GM19455 (cell line): ENCODE data around the gene GALR2.
"Not testable (repeated sequence)": the region's sequence is repeated elsewhere in the genome, so short reads cannot be mapped to it uniquely, and the experiment has no call there.

Source experiments
- ATAC-seq: cut with Tn5 transposase; IDR thresholded peaks from one replicate; pipeline ENCODE4 v1.9.1; 2021; ENCODE audit not compliant: unreplicated experiment

GALR2 gene

DNA sequence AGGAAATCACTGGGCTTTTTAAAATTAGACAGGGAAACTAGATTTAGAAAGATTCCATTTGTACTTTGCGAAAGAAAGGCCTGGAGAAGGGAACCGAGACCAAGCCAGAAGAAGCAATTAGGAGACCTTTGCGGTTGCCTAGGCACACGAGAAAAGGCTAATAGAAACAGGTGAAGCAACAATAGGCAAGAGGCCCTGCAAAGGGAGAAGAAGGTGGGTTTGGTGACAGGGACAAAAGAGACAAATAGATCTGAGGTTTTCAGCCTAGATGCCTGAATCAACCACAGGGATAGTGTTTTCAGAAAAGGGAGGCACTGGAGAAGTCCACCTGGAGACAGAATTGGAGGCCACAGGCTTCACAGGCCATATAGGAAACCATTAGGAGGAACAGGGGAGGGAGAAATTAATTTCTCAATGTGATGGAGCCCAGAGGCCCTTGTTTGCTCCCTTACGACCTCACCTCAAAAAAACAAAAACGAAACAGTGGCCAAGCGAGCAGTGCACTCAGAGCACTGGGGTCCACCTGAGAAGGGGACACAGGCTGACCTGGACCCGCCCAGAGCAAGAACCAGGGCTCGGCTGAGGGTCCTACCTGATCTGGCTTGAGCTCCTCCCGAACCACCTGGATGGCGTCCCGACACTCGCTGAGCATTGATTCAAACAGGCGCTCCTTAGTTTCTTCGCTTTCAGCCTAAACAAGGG is 24.6 kb upstream of the GALR2 start:
- no peak for ATAC-seq

DNA sequence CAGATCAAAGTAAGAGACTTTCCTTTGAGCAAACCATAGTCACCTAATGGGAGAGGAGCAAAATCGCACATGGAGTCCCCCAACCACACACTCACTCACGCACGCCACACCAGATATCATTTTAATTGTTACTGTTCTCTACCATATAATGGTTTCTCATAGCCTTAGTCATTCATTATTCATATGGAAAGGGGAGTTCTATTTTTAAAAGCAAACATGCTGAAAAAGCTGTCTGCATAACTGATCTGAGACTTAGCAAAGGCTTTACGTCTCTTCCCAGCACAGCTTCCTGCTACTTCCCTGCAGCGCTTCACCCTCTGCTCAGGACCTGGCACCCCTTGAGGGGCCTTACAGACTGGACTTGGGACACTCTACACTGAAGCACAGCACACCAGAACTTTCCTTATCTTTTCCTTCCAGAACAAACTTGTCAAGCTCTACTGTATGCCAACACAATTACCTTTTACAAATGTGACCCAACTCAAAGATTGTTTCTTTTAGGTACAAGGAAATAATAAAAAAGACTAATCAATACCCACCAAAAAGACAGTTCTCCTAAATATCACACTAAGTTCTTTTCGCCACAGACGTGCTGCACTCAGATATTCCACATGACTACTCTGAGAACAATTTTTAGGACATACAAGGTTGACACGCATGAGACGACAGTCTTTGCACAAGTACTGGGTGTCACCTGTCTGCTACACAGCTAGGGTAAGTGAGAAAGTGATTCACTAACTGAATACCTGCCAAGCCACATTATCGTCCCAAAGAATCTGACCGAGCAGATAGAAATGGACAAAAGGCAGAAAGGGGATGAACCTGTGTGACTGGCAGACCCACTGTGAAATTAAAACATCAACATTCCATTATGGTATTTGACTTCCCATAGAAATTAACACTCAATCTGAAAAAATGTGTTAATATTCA is 23.8 kb upstream of the GALR2 start:
- ATAC-seq = no peak

DNA sequence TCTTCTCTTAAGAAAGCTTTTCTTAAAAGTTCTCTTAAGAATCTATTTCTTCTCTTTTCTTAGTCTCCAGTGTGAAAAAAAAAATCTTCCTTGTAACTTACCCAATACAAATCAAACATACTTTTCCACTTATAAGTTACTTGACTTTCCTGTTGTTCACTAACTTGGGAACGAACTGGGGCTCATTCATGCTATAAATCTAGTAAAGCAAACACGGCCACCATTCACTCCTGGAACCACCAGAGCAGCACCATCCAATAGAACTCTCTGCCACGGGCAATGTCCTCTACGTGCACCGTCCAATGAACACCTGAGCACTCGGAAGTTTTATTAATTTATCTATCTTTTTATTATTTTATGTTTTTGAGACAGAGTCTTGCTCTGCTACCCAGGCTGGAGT is 23.0 kb upstream of the GALR2 start:
- no peak for ATAC-seq

DNA sequence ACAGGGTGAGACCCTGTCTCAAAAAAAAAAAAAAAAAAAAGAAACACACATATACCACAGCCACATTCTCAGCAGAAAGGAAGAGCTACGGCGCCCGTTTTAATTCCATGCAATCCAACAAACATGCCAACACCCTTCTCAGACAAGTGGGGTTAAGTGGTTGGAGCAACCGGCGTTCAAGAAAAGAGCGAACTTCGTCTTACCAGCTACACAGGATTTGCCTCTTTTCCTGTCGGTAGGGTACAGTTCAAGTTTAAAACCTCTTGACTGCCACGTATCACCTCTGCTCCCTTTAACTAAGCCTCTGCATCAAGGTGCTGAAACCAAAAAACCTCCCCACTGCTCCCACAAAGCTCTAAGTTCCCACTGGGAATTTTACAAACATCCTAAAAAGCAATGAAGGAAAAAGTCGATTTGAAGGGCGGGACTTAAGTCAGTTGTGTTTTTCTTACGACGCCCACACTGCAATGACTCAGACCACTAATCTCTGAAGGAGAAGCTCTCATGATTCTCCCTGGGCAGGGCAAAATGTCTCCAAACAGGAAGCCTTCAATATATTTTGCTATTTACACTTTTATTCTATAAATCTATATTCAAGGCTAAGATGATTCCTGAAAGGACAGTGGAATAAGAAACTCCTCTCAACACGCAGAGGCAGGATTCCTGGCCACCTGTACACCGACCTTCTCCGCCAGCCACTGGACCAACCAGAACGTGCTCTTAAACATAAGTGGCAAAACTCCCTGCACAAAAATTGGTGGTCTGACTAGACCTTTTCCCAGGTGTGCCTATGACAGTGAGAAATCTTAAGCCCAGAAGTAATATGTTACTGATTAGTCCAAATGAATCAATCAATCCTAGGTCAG is 21.1 kb upstream of the GALR2 start:
- no peak for ATAC-seq

DNA sequence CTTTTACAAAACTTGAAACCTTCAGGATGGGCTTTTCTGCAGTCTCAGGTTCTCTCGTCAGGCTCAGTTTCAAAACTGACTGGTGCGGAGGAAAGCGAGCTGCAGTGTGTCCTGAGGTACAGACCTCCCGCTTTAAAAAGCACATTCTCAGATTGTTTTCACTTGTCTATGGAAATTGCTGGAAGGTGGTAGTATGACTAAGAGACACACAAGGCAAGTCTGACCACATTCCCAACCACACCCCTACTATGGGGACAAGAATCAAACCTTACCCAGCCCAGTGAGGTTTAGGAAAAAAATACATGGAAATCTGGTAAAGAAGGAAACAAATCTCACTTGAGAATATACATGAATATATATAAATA is 20.5 kb upstream of the GALR2 start:
- ATAC-seq = no peak

DNA sequence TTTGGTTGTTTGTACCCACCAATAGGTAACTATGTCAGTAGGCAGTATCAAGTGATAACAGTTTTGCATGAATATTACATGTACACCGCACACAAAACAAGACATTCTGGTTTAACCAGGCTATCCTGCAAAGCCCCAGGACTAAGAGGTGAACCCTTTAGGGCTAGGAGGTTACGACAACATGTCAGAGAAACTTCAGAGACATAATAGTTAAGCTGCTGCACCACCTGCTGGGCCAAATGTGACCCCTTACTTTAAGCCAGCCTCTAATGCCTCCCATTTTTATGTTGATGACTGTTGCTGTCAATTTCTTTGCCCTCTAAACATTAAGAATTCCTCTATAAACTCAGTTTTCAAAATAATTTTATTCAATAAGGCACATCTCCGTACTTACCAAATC is 17.7 kb upstream of the GALR2 start:
- ATAC-seq = no peak

DNA sequence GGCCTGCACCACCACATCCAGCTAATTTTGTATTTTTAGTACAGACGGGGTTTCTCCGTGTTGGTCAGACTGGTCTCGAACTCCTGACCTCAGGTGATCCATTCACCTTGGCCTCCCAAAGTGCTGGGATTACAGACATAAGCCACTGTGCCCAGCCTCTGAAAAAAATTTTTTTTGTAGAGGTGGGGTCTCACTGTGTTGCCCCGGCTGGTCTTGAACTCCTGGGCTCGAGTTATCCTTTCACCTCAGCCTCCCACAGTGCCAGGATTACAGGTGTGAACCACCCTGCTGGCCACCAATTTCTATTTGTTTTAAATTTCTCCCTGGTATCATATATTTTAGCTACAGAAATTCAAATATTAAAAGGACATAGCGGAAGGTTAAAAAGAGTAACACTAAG is 16.3 kb upstream of the GALR2 start:
- not testable (repeated sequence) for ATAC-seq

DNA sequence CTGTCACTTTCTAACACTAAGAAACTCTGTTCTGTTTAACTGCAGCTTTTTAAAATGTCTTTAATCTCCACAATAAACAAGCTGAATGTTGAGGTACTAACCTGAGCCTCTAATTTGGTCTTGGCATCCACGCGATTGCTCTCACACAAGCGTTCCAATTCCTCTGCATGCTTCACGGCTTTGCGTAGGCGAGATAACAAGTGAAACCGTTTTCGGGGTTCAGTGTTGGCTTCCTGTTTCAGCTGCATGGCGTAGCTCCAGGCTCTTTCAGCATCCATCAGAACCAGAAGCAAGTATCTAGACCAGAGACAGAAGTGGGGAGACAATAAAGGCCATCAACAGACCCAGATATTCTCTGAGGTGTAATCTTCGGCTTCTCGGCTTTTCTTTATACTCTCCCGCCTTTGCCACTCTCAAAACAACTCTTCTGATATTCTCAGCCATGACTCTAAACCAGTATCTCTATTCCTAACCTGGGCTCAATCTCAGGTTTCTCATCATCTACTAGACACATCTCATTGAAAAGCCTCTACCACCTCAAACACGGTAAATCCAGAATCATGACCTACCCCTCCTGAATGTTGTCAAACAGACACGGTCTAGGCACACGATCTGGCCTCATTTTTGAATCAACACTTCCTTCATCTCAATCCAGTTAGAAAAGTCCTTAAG is 10.6 kb upstream of the GALR2 start:
- ATAC-seq = no peak

DNA sequence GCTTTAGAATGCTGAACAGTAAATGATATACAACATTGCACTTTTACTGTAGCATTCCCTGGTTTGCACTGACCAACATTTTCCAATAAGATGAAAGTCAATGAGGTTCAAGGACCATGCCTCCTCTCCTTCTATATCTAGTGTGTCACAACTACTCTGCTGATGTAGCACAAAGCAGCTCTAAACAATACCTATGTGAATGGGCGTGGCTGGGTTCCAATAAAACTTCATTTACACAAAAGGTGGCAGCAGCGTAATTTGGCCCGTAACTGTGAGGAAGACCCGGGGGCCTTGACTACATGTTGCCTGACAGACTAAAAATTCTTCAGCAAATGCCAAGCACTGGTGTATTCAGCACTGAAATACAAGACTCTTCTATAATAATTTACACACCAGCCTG is 8.8 kb upstream of the GALR2 start:
- no peak for ATAC-seq

DNA sequence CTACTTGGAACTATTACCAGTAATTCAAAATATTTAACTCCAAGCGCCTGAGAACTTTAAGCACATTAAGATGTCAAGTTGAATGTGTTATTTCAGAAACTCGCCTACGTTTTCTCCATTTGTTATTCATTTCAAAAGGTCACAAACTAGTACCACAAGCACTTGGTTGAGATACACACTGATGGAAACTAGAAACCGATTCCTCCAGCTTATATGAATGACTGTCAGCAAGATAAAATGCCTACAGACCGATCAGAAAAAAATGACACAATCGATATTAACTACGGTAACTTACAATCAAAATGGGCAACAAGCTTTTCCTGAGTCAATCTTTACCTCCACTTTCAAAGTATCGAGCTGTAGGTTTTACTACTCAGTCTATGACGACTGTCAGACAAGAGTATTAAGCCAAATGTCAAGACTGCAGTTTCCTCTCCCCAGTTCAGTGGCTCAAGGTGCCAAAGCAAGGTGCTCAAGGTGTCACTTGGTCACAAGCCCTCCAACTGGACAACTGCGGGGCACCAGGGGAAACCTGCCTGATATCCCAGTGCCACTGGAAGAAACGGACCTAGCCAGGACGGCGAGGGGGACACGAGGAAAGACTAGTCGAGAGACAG is 2.9 kb upstream of the GALR2 start:
- ATAC-seq = peak; percentile 28

DNA sequence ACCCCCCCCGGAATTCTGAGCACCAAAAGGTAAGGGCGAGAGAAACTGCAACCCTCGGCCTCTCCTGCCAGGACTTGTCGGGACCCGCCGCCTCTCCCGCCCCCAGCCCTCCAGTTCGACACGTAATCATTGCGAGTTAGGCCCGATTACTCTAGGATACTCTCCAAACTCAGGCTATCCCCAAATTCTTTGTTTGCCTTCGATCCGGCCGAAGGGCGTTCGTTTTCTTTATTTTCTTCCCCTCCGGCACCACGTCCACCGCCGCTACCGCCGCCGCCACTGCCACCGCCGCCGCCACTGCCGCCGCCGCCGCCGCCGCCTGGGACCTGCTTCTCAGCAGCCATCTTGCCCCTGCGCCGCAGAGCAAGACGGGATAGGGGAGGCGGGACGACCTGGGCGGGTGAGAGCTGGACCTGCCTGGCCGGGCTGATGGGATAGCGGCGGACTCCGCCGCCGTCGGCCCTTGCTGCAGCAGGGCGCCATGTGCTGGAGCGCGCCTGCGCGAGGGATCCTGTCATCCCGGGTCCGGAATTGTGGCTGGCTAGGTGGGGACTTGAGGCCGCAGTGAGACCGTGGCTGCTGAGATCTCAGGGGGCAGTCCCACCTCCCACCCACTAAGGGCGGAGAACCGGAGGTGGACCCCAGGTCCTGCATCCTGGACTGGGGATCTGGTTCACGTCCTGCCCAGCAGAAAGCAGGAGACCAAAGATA is 2.3 kb upstream of the GALR2 start, which contains the start of gene SRP68:
SRP68 (minus strand) TSS at position 370 of the 711 bp plus-strand sequence; CDS start at position 344, 26 bp downstream.
- peak; percentile 82 for ATAC-seq

DNA sequence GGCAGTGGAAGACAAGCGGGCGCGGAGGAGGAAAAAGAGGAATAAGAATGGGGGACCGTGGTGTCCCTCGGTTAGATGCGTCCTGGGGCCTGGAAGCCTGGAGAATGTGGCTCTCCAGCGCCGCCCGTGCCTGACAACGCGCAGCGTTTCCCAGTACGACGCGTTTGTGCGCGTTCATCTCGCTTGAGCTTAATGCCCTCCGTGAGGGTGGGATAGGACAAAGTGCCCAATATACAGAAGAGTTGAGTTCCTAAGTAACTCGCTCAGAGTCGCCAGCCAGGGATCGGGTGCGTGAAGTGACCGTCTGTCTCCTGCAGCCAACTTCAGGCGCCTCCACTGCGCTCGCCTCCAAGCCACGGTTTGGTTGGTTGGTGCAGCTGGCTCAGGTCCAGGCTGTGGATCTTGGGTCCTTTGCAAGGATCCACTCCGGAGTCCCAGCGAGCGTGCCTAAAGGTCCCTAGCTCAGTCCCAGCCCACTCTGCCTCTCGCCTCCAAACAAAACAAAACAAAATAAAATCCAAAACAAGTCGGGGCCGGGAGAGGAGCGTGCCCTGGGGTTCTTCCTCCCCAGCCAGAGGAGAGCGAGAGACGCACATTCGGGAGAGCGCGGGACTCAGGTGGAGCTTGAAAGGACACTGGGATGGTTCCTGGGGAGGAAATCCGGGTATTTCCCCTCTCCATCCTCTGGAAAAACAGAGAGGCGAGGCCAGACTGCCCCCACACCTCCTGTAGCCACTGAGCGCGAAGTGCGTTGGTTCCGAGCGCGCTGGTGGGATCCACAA is 974 bp downstream of the GALR2 start:
- ATAC-seq = no peak

DNA sequence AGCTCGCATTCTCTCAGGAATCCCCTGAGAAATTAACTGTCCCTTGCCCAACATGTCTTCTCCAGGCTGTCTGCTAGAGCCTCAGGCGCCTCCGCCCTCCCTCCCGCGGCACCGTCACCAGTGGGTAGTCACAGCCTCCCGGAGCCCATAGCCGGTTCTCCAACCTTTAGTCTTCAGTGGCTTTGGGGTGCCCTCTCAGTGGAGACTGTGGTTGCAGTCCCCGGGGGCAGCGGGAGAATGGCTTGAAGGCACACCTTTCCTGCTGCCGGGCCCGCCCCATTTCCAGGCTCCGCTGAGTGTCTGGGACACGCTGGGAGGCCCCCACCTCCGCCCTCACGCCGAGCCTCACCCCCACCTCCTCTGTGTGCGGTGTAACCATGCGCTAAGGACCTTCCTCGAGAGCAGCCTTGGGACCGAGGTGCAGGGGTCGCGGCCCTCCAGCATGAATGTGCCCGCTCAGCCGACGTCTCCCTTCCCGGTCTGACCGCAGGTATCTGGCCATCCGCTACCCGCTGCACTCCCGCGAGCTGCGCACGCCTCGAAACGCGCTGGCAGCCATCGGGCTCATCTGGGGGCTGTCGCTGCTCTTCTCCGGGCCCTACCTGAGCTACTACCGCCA is 1.7 kb downstream of the GALR2 start:
- no peak for ATAC-seq

DNA sequence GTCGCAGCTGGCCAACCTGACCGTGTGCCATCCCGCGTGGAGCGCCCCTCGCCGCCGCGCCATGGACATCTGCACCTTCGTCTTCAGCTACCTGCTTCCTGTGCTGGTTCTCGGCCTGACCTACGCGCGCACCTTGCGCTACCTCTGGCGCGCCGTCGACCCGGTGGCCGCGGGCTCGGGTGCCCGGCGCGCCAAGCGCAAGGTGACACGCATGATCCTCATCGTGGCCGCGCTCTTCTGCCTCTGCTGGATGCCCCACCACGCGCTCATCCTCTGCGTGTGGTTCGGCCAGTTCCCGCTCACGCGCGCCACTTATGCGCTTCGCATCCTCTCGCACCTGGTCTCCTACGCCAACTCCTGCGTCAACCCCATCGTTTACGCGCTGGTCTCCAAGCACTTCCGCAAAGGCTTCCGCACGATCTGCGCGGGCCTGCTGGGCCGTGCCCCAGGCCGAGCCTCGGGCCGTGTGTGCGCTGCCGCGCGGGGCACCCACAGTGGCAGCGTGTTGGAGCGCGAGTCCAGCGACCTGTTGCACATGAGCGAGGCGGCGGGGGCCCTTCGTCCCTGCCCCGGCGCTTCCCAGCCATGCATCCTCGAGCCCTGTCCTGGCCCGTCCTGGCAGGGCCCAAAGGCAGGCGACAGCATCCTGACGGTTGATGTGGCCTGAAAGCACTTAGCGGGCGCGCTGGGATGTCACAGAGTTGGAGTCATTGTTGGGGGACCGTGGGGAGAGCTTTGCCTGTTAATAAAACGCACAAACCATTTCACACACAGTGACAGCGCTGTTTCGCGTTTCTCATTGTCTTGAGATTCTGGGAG is 2.4 kb downstream of the GALR2 start:
- ATAC-seq = no peak

DNA sequence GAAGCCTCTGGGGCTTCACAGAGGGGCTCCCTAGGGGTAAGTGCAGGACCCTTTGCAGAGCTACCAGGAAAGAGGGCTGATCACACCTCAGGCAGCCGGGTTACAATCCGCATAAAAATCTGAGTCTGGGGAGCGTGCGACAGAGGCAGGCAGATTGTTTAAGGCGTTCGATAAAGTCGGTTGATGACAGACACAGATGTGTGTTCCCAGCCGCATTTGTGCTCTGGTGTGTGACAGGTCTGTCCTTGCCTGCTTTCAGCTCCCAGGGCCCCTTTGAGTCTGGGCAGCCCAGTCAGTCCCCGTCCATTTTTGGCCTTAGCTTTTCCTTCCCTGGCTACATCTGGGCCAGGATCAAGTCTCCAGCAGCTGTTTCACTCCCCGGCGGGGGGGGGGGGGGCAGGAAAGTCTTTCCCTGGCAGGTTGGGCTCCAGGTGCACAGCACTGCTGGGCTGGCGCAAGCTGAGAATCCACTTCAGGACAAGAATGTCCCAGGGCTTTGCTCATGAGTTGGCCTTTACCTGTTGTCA is 3.1 kb downstream of the GALR2 start:
- ATAC-seq = no peak

DNA sequence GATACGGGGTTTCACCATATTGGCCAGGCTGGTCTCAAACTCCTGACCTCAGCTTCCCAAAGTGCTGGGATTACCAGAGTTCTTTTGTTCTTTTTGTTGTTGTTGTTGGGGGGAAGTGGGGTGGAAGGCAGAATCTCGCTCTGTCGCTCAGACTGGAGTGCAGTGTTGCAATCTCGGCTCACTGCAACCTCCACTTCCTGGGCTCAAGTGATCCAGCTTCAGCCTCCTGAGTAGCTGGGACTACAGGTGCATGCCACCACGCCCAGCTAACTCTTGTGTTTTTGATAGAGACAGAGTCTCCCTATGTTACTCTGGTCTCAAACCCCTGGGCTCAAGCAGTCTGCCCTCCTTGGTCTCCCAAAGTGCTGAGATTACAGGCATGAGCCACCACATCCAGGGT is 3.8 kb downstream of the GALR2 start:
- ATAC-seq = not testable (repeated sequence)

DNA sequence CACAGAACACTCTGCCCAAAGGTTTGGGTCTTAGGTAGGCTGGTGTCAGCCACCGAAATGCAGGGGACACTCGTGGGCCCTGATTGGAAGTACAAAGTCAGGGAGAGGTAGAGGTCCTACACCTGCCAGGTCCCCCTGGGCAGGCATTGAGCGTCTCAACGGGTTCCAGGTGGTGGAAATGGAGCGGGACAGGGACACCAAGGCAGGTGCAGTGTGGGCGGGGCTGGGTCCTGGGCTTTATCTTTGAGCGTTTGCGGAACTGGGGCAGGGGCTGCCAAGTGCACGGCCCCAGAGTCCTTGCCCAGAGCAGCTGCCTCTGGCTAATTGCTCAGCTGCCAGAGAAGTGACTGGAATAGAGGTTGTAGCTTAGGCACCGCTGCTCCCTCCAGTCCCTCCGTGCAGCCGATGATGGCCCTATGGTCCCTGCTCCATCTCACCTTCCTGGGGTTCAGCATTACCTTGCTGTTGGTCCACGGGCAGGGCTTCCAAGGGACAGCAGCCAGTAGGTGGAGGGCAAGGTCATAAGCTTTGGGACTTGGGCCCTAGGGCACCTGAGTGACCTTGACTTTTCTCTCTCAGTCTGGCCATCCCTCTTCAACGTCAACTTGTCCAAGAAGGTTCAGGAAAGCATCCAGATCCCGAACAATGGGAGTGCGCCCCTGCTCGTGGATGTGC is 4.4 kb downstream of the GALR2 start, which contains the start of gene ZACN:
ZACN (plus strand) TSS at position 323 of the 675 bp plus-strand sequence; CDS start at position 406, 83 bp downstream.
- no peak for ATAC-seq
